Ascending aorta (tissue), 2 donors: ENCODE results near the gene RAPGEF2. TPM values are rescaled to one million over a fixed set of nuclear protein-coding genes. Genes with fewer than 3 reads are reported as not detected.

Experiments used
- DNase-seq, 2 donors: peaks; one replicate each; pipeline ENCODE4 v3.0.0-alpha.2; 2019; ENCODE audit warnings: low spot score in 2 of 2
- H3K27ac ChIP-seq, 2 donors: fragments of 200-600 bp; sonication (generic); one replicate each; pipeline ENCODE4 v1.5.1; 2016 to 2017; ENCODE audit warnings: mild to moderate bottlenecking in 1 of 2
- H3K27me3 ChIP-seq: fragments of 200-600 bp; sonication (generic); one replicate; pipeline ENCODE4 v1.5.1; 2017
- H3K36me3 ChIP-seq, 2 donors: fragments of 200-600 bp; sonication (generic); one replicate each; pipeline ENCODE4 v1.5.1; 2016
- H3K4me1 ChIP-seq, 2 donors: fragments of 200-600 bp; sonication (generic); one replicate each; pipeline ENCODE4 v1.5.1; 2016 to 2017; ENCODE audit warnings: mild to moderate bottlenecking in 1 of 2
- H3K4me3 ChIP-seq, 2 donors: fragments of 200-600 bp; sonication (generic); one replicate each; pipeline ENCODE4 v1.5.1; 2016 to 2017; ENCODE audit warnings: mild to moderate bottlenecking in 1 of 2
- H3K9me3 ChIP-seq, 2 donors: fragments of 200-600 bp; sonication (generic); one replicate each; pipeline ENCODE4 v1.5.1; 2016
- intact Hi-C: fragments of 100-400 bp; cut with DNase I; formaldehyde crosslinking; loops from one replicate; pipeline ENCODE4 v1.15.1; 2023
- total RNA-seq: library from RNA; depleted of rRNA; stranded (reverse); fragments of >200 nt; gene quantifications from one replicate; pipeline ENCODE4 v1.1.0, GENCODE V29; 2016
- TF ChIP-seq, protein P1 (sequence below), 3 experiments: fragments of 200-600 bp in 2 of 3; fragments of 450-650 bp in 1 of 3; sonication (generic) in 2 of 3; IDR thresholded peaks; one replicate each; pipeline ENCODE4 v1.5.1; 2016 to 2019; ENCODE audit warnings: antibody characterized with exemption in 3 of 3, mild to moderate bottlenecking in 1 of 3, moderate library complexity in 1 of 3

The RAPGEF2 gene
- total RNA-seq, 1 donor from 2014 or later, result 65.7 TPM

DNA sequence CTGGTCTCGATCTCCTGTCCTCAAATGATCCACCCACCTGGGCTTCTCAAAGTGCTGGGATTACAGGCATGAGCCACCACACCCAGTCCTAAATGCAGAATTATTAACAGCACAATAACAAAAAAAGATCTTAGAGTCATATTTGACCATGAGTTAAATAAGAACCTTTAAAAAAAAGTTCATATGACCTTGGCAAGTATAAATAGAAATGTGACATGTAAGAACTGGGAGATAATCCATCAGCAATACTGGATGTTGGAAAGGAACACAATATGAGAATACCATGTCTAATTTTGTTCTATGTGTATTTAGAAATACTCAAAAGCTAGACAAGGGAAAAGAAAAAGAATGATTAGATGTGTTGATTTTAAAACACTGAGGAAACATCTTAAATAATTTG, 231.6 kb downstream of the RAPGEF2 start:
- Histone ChIP-seq H3K27me3 (no peaks in the 10 kb centered on the region), H3K4me1 (peaks cover 0 to 5% of the 10 kb centered on the region in 2 donors), H3K36me3 (peaks cover 8 to 27% of the 10 kb centered on the region in 2 donors), H3K4me3 (no peak overlapping the region), H3K9me3 (no peaks in the 10 kb centered on the region), H3K27ac (peak overlapping the region in 1 of 2 donors; percentile 64)
- DNase-seq, result no peak
- TF ChIP-seq, protein P1, sequence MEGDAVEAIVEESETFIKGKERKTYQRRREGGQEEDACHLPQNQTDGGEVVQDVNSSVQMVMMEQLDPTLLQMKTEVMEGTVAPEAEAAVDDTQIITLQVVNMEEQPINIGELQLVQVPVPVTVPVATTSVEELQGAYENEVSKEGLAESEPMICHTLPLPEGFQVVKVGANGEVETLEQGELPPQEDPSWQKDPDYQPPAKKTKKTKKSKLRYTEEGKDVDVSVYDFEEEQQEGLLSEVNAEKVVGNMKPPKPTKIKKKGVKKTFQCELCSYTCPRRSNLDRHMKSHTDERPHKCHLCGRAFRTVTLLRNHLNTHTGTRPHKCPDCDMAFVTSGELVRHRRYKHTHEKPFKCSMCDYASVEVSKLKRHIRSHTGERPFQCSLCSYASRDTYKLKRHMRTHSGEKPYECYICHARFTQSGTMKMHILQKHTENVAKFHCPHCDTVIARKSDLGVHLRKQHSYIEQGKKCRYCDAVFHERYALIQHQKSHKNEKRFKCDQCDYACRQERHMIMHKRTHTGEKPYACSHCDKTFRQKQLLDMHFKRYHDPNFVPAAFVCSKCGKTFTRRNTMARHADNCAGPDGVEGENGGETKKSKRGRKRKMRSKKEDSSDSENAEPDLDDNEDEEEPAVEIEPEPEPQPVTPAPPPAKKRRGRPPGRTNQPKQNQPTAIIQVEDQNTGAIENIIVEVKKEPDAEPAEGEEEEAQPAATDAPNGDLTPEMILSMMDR (IDR thresholded peaks at IDR 0.05), result no peak
- intact Hi-C loops, result no loop called here

DNA sequence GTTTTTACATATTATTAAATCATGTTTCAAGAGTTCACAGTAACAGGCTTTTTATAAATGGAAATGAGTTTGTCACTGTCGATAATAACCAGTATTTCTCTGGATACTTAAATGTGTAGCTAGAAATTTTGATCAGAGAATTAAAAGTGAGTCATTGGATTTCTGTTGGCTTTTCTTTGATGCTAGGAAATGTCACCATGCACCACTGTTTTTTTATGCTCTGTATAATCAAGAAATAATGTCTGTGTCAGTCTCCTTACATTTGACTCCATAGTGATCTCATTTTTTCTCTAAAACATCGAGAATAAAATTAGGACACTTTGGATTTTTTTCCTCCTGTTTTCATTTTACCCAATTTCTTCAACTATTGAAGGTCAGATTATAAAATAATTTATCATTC, 234.2 kb downstream of the RAPGEF2 start:
- Histone ChIP-seq H3K9me3 (no peaks in the 10 kb centered on the region), H3K36me3 (peaks cover 17 to 35% of the 10 kb centered on the region in 2 donors), H3K27ac (no peak overlapping the region), H3K4me1 (peaks cover 0 to 5% of the 10 kb centered on the region in 2 donors), H3K27me3 (no peaks in the 10 kb centered on the region), H3K4me3 (no peak overlapping the region)
- intact Hi-C loops, result no loop called here
- DNase-seq, result no peak
- TF ChIP-seq, protein P1 (IDR thresholded peaks at IDR 0.05), result no peak

DNA sequence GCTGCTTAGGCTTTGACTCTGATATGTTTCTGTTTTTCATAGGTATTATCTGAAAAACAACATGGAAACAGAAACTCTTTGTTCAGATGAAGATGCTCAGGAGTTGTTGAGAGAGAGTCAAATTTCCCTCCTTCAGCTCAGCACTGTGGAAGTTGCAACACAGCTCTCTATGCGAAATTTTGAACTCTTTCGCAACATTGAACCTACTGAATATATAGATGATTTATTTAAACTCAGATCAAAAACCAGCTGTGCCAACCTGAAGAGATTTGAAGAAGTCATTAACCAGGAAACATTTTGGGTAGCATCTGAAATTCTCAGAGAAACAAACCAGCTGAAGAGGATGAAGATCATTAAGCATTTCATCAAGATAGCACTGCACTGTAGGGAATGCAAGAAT, 238.6 kb downstream of the RAPGEF2 start:
- no peaks in the 10 kb centered on the region for H3K9me3 ChIP-seq
- H3K4me3 ChIP-seq, result no peak overlapping the region
- no peaks in the 10 kb centered on the region for H3K27me3 ChIP-seq
- H3K4me1 ChIP-seq, result no peaks in the 10 kb centered on the region
- no peak for DNase-seq
- intact Hi-C loops, result no loop called here
- H3K36me3 ChIP-seq, result peaks cover 43 to 66% of the 10 kb centered on the region in 2 donors
- H3K27ac ChIP-seq, result no peak overlapping the region
- TF ChIP-seq, protein P1 (IDR thresholded peaks at IDR 0.05), result no peak

DNA sequence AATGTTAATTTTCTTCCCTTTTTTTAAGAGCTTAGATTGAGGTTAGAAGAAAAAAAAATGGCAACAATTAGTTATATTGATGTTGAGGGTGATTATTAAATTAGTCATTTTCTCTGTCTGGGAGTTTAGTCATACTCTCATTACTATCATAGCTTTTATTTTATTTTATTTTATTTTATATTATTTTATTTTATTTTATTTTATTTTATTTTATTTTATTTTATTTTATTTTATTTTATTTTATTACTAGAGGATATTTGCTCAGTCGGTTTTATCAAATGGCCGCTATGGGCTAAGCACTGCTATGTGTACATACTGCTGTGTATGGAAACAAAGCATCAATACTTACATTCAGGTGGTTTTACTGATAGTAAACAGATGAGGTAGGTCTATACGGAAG, 239.5 kb downstream of the RAPGEF2 start:
- no peaks in the 10 kb centered on the region for H3K9me3 ChIP-seq
- H3K4me3 ChIP-seq, result no peak overlapping the region
- H3K36me3 ChIP-seq, result peaks cover 43 to 73% of the 10 kb centered on the region in 2 donors
- TF ChIP-seq, protein P1 (IDR thresholded peaks at IDR 0.05), result no peak
- H3K27me3 ChIP-seq, result no peaks in the 10 kb centered on the region
- DNase-seq, result no peak
- H3K4me1 ChIP-seq, result no peaks in the 10 kb centered on the region
- intact Hi-C loops, result no loop called here
- H3K27ac ChIP-seq, result no peak overlapping the region

DNA sequence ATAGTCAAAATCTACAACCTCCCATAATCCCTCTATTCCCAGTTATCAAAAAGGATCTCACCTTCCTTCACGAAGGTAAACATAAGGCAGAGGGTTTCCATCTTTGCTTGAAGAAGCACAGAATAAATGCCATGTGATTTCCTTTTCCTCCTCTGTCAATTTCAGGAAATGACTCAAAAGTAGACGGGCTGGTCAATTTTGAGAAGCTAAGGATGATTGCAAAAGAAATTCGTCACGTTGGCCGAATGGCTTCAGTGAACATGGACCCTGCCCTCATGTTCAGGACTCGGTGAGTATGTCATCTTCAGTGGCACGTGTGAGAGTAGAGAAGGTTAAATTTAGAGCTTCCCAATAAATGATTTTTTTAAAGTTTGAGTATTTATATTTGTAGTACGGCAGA, 240.2 kb downstream of the RAPGEF2 start:
- no peaks in the 10 kb centered on the region for H3K9me3 ChIP-seq

More for the DNA sequence above, 240.2 kb downstream of the RAPGEF2 start:
- DNase-seq, result no peak
- intact Hi-C loops, result no loop called here
- Histone ChIP-seq H3K27ac (no peak overlapping the region), H3K4me3 (no peak overlapping the region), H3K36me3 (peaks cover 43 to 77% of the 10 kb centered on the region in 2 donors), H3K4me1 (no peaks in the 10 kb centered on the region), H3K27me3 (no peaks in the 10 kb centered on the region)
- TF ChIP-seq, protein P1 (IDR thresholded peaks at IDR 0.05), result no peak
